Keratinocyte (primary cell): ENCODE data around the gene MFAP1.

Experiments used
- EZH2 ChIP-seq: IDR thresholded peaks from one replicate; pipeline ENCODE4 v1.6.1; 2012; ENCODE audit warnings: inconsistent platforms, mild to moderate bottlenecking, low read length, moderate library complexity
- TF ChIP-seq, protein P1 (sequence below), 3 experiments: IDR thresholded peaks in 1 of 3; conservative IDR thresholded peaks in 1 of 3; optimal IDR thresholded peaks in 1 of 3; 2 replicates in 2 of 3; 3 replicates in 1 of 3; pipeline versions ENCODE3 to v1.5.1; 2011; ENCODE audit warnings: low read length in 3 of 3, mild to moderate bottlenecking in 3 of 3, moderate library complexity in 2 of 3, control low read depth in 1 of 3, inconsistent platforms in 1 of 3; ENCODE audit not compliant: insufficient read depth in 2 of 3; ENCODE audit errors: extremely low read depth in 1 of 3

DNA sequence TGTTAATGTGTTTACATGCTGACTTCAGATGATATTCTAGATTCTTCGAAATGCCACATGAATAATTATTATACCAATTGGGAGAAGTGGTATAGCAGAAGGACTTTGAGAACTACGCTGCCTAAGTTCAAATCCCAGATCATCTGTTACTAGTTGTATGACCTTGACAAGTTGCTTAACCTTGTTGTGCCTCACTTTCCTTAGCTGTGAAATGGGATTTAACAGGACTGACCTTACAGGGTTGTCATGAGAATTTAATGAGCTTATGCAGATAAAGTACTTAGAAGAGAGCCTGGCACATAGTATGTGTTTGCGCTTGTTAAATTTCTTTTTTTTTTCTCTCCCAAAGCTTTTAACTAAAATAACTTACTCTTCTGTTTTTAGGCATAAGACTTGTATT, 26.8 kb upstream of the MFAP1 start:
- no peak for TF ChIP-seq EZH2
- TF ChIP-seq, protein P1, sequence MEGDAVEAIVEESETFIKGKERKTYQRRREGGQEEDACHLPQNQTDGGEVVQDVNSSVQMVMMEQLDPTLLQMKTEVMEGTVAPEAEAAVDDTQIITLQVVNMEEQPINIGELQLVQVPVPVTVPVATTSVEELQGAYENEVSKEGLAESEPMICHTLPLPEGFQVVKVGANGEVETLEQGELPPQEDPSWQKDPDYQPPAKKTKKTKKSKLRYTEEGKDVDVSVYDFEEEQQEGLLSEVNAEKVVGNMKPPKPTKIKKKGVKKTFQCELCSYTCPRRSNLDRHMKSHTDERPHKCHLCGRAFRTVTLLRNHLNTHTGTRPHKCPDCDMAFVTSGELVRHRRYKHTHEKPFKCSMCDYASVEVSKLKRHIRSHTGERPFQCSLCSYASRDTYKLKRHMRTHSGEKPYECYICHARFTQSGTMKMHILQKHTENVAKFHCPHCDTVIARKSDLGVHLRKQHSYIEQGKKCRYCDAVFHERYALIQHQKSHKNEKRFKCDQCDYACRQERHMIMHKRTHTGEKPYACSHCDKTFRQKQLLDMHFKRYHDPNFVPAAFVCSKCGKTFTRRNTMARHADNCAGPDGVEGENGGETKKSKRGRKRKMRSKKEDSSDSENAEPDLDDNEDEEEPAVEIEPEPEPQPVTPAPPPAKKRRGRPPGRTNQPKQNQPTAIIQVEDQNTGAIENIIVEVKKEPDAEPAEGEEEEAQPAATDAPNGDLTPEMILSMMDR (optimal IDR thresholded peaks at IDR 0.05 in 1 of 3, IDR thresholded peaks at IDR 0.05 in 1 of 3, conservative IDR thresholded peaks at IDR 0.05 in 1 of 3; ENCODE audit: extremely low read depth in 1 of 3, insufficient read depth in 2 of 3, low read length in 3 of 3) = no peak
